HepG2 (cell line): ENCODE measurements around the gene SMPD2. TPM values are rescaled to one million over a fixed set of nuclear protein-coding genes. Genes with fewer than 3 reads are reported as not detected.

Experiments
- ATAC-seq: fragments of 200-7000 bp; cut with Tn5 transposase; 3 replicates; pipeline ENCODE4 v1.9.1; 2020; ENCODE audit warnings: mild to moderate bottlenecking, moderate library complexity
- BruUV-seq: library from RNA; stranded (reverse); fragments of 400-500 nt; replicated peaks from 2 replicates; lab custom pipeline; 2021; lab: Mats Ljungman, UMichigan
- CTCF ChIA-PET: fragments of 300-600 bp; formaldehyde crosslinking; extraction: SDS; loops from one replicate; lab custom pipeline; 2021; ENCODE audit warnings: low total read pairs, inconsistent platforms, low intra/inter-chr PET ratio; lab: Yijun Ruan, JAX
- POLR2A ChIA-PET: fragments of 350-600 bp; sonication (Branson Sonifier 250); formaldehyde crosslinking; loops from one replicate; lab custom pipeline; 2020; ENCODE audit warnings: antibody characterized with exemption, inconsistent platforms; lab: Yijun Ruan, JAX
- DNase-seq: peaks from one replicate; pipeline ENCODE4 v3.0.0-alpha.2; 2015; ENCODE audit warnings: low spot score
- FAIRE-seq: peaks from 3 replicates; lab custom pipeline; 2011; peaks lifted over from hg19 to GRCh38; lab: Jason Lieb, UNC
- H2AFZ ChIP-seq: one replicate; pipeline ENCODE4 v1.6.1; 2011; ENCODE audit warnings: low read length, inconsistent platforms
- H3K27ac ChIP-seq: fragments of 300-600 bp; 3 replicates; pipeline ENCODE4 v1.8.0; 2011; ENCODE audit warnings: mixed run types, mild to moderate bottlenecking, mixed read lengths, low read length, inconsistent platforms; ENCODE audit not compliant: insufficient read depth; ENCODE audit errors: extremely low read length
- H3K27me3 ChIP-seq, 2 experiments: fragments of 200-600 bp in 1 of 2; 2 replicates in 1 of 2; 3 replicates in 1 of 2; pipeline versions ENCODE4 v1.6.0 to v1.8.0; 2011; ENCODE audit warnings: low read length in 2 of 2, mild to moderate bottlenecking in 2 of 2, moderate library complexity in 2 of 2, inconsistent platforms in 1 of 2; ENCODE audit not compliant: insufficient read depth in 2 of 2, control insufficient read depth in 1 of 2
- H3K36me3 ChIP-seq, 2 experiments: fragments of 200-600 bp in 1 of 2; replicated peaks in 1 of 2; 2 replicates in 1 of 2; 3 replicates in 1 of 2; pipeline versions ENCODE4 v1.5.1 to v1.8.0; 2011; ENCODE audit warnings: low read length in 2 of 2, inconsistent platforms in 1 of 2; ENCODE audit not compliant: insufficient read depth in 2 of 2, control insufficient read depth in 1 of 2
- H3K4me1 ChIP-seq: 2 replicates; pipeline ENCODE4 v1.5.1; 2012; ENCODE audit warnings: low read length, inconsistent platforms; ENCODE audit not compliant: insufficient read depth
- H3K4me2 ChIP-seq: 2 replicates; pipeline ENCODE4 v1.6.0; 2011; ENCODE audit warnings: low read depth, low read length, inconsistent platforms
- H3K4me3 ChIP-seq, 3 experiments: fragments of 200-600 bp in 1 of 3; sonication (generic), shearing (Covaris generic) in 1 of 3; replicated peaks in 1 of 3; 2 replicates each; pipeline ENCODE4 v1.5.1; 2011 to 2016; ENCODE audit warnings: low read length in 3 of 3, inconsistent platforms in 2 of 3, low read depth in 2 of 3, mild to moderate bottlenecking in 2 of 3, control low read depth in 1 of 3, mixed read lengths in 1 of 3; ENCODE audit not compliant: insufficient read depth in 1 of 3
- H3K79me2 ChIP-seq: one replicate; pipeline ENCODE4 v1.6.1; 2011; ENCODE audit warnings: low read length, inconsistent platforms; ENCODE audit not compliant: insufficient read depth
- H3K9ac ChIP-seq: 2 replicates; pipeline ENCODE4 v1.6.0; 2011; ENCODE audit warnings: mild to moderate bottlenecking, low read depth, low read length, inconsistent platforms; ENCODE audit not compliant: insufficient read depth
- H3K9me3 ChIP-seq: 2 replicates; pipeline ENCODE4 v1.5.1; 2012; ENCODE audit warnings: mild to moderate bottlenecking, low read length
- H4K20me1 ChIP-seq: 2 replicates; pipeline ENCODE4 v1.6.0; 2011; ENCODE audit warnings: inconsistent platforms, mild to moderate bottlenecking, low read length, moderate library complexity; ENCODE audit not compliant: insufficient read depth
- ATF7 ChIP-seq, 2 experiments: fragments of 450-650 bp in 1 of 2; sonication (generic) in 1 of 2; formaldehyde crosslinking in 1 of 2; IDR thresholded peaks; 2 replicates each; pipeline versions ENCODE4 v1.4.0 to v1.6.1; 2016 to 2020; ENCODE audit warnings: antibody characterized with exemption in 1 of 2, mild to moderate bottlenecking in 1 of 2, missing genetic modification reagents in 1 of 2
- CEBPB ChIP-seq: IDR thresholded peaks from 2 replicates; pipeline ENCODE4 v1.6.1; 2011; ENCODE audit warnings: low read depth, low read length, improper control_type of control experiment, borderline replicate concordance
- KIAA2018 ChIP-seq: sonication (generic); formaldehyde crosslinking; IDR thresholded peaks from 2 replicates; pipeline ENCODE4 v1.5.0; 2020; ENCODE audit warnings: mild to moderate bottlenecking, missing genetic modification reagents, borderline replicate concordance
- WIZ ChIP-seq: sonication (generic); formaldehyde crosslinking; IDR thresholded peaks from 2 replicates; pipeline ENCODE4 v1.5.1; 2020; ENCODE audit warnings: mild to moderate bottlenecking, missing genetic modification reagents
- WGBS: methylation state at CpG from one replicate; pipeline ENCODE4 v1.1.6; 2017; ENCODE audit warnings: low lambda C conversion rate; 5-methylcytosine and 5-hydroxymethylcytosine counted together
- in situ Hi-C: cut with HindIII; loops from 2 replicates; pipeline ENCODE4 v1.10.0; 2017; ENCODE audit warnings: low pct_unique_long_range_greater_than_20kb; ENCODE audit not compliant: extremely low pct_ligation_motif_present
- intact Hi-C: fragments of 100-400 bp; cut with micrococcal nuclease; formaldehyde crosslinking; loops from one replicate; pipeline ENCODE4 v1.10.0; 2022; ENCODE audit not compliant: unreplicated experiment
- polyA plus RNA-seq, 8 experiments: library from polyadenylated mRNA; depleted of rRNA in 3 of 8; stranded (reverse) in 7 of 8; unstranded in 1 of 8; fragments of >200 nt; fragmentation: Illumina TruSeq in 4 of 8; extraction: Trizol in 4 of 8; gene quantifications; 2 replicates each; pipeline versions ENCODE4 v1.2.1 to v1.2.3, GENCODE V29; 2011 to 2016; ENCODE audit warnings: low read depth in 4 of 8, missing spikeins in 1 of 8, mixed read lengths in 1 of 8; ENCODE audit not compliant: insufficient read depth in 1 of 8
- total RNA-seq, 5 experiments: library from RNA; depleted of rRNA; stranded (reverse); fragments of >200 nt; fragmentation: Illumina TruSeq; extraction: Trizol; gene quantifications; 2 replicates each; pipeline ENCODE4 v1.2.3, GENCODE V29; 2016; ENCODE audit warnings: low read depth in 1 of 5

Gene SMPD2
- total and polyA plus RNA-seq, 2 of the 13 experiments (the other 11 are each of a cell fraction or from before 2014, with no cell fraction given) = 5.9 to 10.6 TPM

GRCh38 chr6:109424946-109425345 is 15.6 kb upstream of the SMPD2 start (continued):
- no peak for TF ChIP-seq KIAA2018

GRCh38 chr6:109428889-109429477 is 11.5 kb upstream of the SMPD2 start:
- TF ChIP-seq ATF7 (IDR thresholded peaks at IDR 0.05) (peak; percentile 88), ATF7 (CRISPR knock-in tag; IDR thresholded peaks at IDR 0.05) (no peak), WIZ (CRISPR knock-in tag) (no peak), CEBPB (peak; percentile 40; the same call in 1 of the 2 replicates)
- in situ Hi-C loops = no loop called here
- H3K4me3 ChIP-seq = no peak overlapping the region
- H3K9ac ChIP-seq = no peak overlapping the region
- no TSS peak for BruUV-seq
- H4K20me1 ChIP-seq = no peaks in the 10 kb centered on the region
- DNase-seq (no peak), FAIRE-seq (no peak), ATAC-seq (no peak)
- ChIA-PET POLR2A (interaction anchor here (2.0 kb wide), 1 partner anchor 13 kb away, joined by 4 read pairs; no protein-coding TSS in a partner anchor), CTCF (no interaction called here)
- H2AFZ ChIP-seq = no peak overlapping the region
- 40% methylated on average over 7 of the region's 7 CpGs for WGBS
- no peaks in the 10 kb centered on the region for H3K79me2 ChIP-seq
- H3K36me3 ChIP-seq = no peaks in the 10 kb centered on the region
- peaks cover 6% of the 10 kb centered on the region for H3K4me1 ChIP-seq
- H3K27ac ChIP-seq = no peak overlapping the region
- intact Hi-C loops = no loop called here
- no peaks in the 10 kb centered on the region; a peak in 1 of 5 replicates for H3K27me3 ChIP-seq
- H3K9me3 ChIP-seq = no peaks in the 10 kb centered on the region
- no peak overlapping the region for H3K4me2 ChIP-seq
